NCI-H2196 (cell line): ENCODE measurements around the gene ELP2.

Experiments
- DNase-seq: peaks from one replicate; lab custom pipeline; 2025; ENCODE audit not compliant: unreplicated experiment; lab: John Stamatoyannopoulos, UW

The ELP2 gene

GRCh38 chr18:36124841-36125240 lies 4.9 kb upstream of the ELP2 start:
- no peak for DNase-seq

GRCh38 chr18:36126668-36127067 lies 3.0 kb upstream of the ELP2 start:
- DNase-seq = no peak

GRCh38 chr18:36127836-36128529 lies 1.7 kb upstream of the ELP2 start:
- no peak for DNase-seq

- DNase-seq = no peak
Measured at GRCh38 chr18:36128530-36128870, 1.2 kb upstream of the ELP2 start.

- DNase-seq = no peak
Measured at GRCh38 chr18:36128907-36129299, 796 bp upstream of the ELP2 start.

GRCh38 chr18:36130039-36130831 lies 536 bp downstream of the ELP2 start:
- DNase-seq = no peak

- DNase-seq = no peak
Measured at GRCh38 chr18:36130883-36131653, 1.4 kb downstream of the ELP2 start.

- no peak for DNase-seq
Measured at GRCh38 chr18:36131692-36132483, 2.2 kb downstream of the ELP2 start.

- no peak for DNase-seq
Measured at GRCh38 chr18:36132756-36133155, 3.1 kb downstream of the ELP2 start.

GRCh38 chr18:36135264-36135663 lies 5.6 kb downstream of the ELP2 start:
- no peak for DNase-seq

GRCh38 chr18:36139245-36139644 lies 9.5 kb downstream of the ELP2 start:
- peak; percentile 41 for DNase-seq

- DNase-seq = no peak
Measured at GRCh38 chr18:36141576-36141975, 11.9 kb downstream of the ELP2 start.

- no peak for DNase-seq
Measured at GRCh38 chr18:36142751-36143150, 13.1 kb downstream of the ELP2 start.

- no peak for DNase-seq
Measured at GRCh38 chr18:36143391-36143790, 13.7 kb downstream of the ELP2 start.

- DNase-seq = no peak
Measured at GRCh38 chr18:36149514-36150289, 20.0 kb downstream of the ELP2 start.

- DNase-seq = no peak
Measured at GRCh38 chr18:36152781-36153180, 23.1 kb downstream of the ELP2 start.

- DNase-seq = no peak
Measured at GRCh38 chr18:36153203-36153602, 23.5 kb downstream of the ELP2 start.

GRCh38 chr18:36153771-36154170 lies 24.1 kb downstream of the ELP2 start:
- no peak for DNase-seq

GRCh38 chr18:36155851-36156757 lies 26.4 kb downstream of the ELP2 start:
- no peak for DNase-seq
